Esophagus squamous epithelium (tissue), 5 donors: ENCODE data around the gene TFB1M. TPM values are rescaled to one million over a fixed set of nuclear protein-coding genes. Genes with fewer than 3 reads are reported as not detected.

Experiments used
- DNase-seq: peaks from one replicate; lab custom pipeline; 2025; lab: John Stamatoyannopoulos, UW
- H3K27ac ChIP-seq, 4 donors: fragments of 200-600 bp; sonication (generic); one replicate each; pipeline ENCODE4 v1.5.1; 2016 to 2019; ENCODE audit warnings: mild to moderate bottlenecking in 1 of 4
- H3K27me3 ChIP-seq, 4 donors: fragments of 200-600 bp; sonication (generic); 1 replicate in 3 of 4; 2 replicates in 1 of 4; pipeline versions ENCODE4 v1.5.1 to v1.6.0; 2017 to 2021; ENCODE audit warnings: antibody characterized with exemption in 1 of 4
- H3K36me3 ChIP-seq, 3 donors: fragments of 200-600 bp; sonication (generic); one replicate each; pipeline ENCODE4 v1.5.1; 2016 to 2019
- H3K4me1 ChIP-seq, 3 donors: fragments of 200-600 bp; sonication (generic); one replicate each; pipeline ENCODE4 v1.5.1; 2017 to 2019
- H3K4me3 ChIP-seq, 4 donors: fragments of 200-600 bp; sonication (generic); 1 replicate in 3 of 4; 2 replicates in 1 of 4; pipeline ENCODE4 v1.5.1; 2016 to 2019; ENCODE audit warnings: mild to moderate bottlenecking in 2 of 4, moderate library complexity in 1 of 4
- H3K9me3 ChIP-seq, 3 donors: fragments of 200-600 bp; sonication (generic); one replicate each; pipeline ENCODE4 v1.5.1; 2016 to 2019
- POLR2A ChIP-seq, 4 donors: fragments of 450-650 bp; IDR thresholded peaks; one replicate each; pipeline ENCODE4 v1.6.1; 2017; ENCODE audit warnings: antibody characterized with exemption in 4 of 4, mild to moderate bottlenecking in 4 of 4, moderate library complexity in 3 of 4
- WGBS, 2 donors: methylation state at CpG; one replicate each; pipeline ENCODE4 v1.1.5; 2018; 5-methylcytosine and 5-hydroxymethylcytosine counted together
- intact Hi-C: fragments of 100-400 bp; cut with DNase I; formaldehyde crosslinking; loops from one replicate; pipeline ENCODE4 v1.15.0; 2022
- total RNA-seq, 4 donors: library from RNA; depleted of rRNA; stranded (reverse); fragments of >200 nt; gene quantifications; one replicate each; pipeline ENCODE4 v1.1.0, GENCODE V29; 2016
- TF ChIP-seq, protein P1 (sequence below), 6 experiments: fragments of 450-650 bp in 4 of 6; fragments of 200-600 bp in 2 of 6; sonication (generic) in 2 of 6; IDR thresholded peaks; one replicate each; pipeline ENCODE4 v1.5.1; 2016 to 2019; ENCODE audit warnings: antibody characterized with exemption in 6 of 6, mild to moderate bottlenecking in 4 of 6, moderate library complexity in 4 of 6
- donor health status: DM: yes; HTN: yes; CAD: no.

The TFB1M gene
- total RNA-seq, 4 donors from 2014 or later, result 11.2 to 15.6 (median 11.4) TPM

DNA sequence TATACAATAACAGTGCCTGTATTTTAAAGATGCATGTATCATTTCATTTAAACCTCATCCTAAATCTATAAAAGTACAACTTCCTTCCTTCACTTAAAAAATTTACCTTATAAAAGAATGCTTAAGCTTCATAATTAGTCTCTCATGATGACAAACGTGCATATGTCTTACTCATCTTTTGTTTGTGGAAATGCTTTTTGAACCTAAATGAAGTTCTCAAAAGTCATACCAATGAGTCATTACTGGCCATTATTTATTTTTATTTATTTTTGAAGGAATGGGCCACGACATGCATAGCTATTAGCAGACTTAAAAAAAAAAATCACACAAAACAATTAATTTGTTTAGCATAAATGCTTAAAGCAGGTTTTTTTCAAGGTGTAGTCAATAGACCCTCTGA, 3.7 kb downstream of the TFB1M start:
- intact Hi-C loops, result no loop called here
- Histone ChIP-seq H3K27ac (peak overlapping the region in 3 of 4 donors; percentile 20 to 70 (median 38)), H3K4me1 (peaks cover 0 to 46% (median 7%) of the 10 kb centered on the region in 3 donors), H3K9me3 (no peaks in the 10 kb centered on the region), H3K36me3 (peaks cover 0 to 36% (median 0%) of the 10 kb centered on the region in 3 donors), H3K27me3 (no peaks in the 10 kb centered on the region), H3K4me3 (no peak overlapping the region)
- 15% methylated on average over 2 of the region's 2 CpGs for whole genome bisulfite sequencing, 2 donors
- TF ChIP-seq, protein P1, sequence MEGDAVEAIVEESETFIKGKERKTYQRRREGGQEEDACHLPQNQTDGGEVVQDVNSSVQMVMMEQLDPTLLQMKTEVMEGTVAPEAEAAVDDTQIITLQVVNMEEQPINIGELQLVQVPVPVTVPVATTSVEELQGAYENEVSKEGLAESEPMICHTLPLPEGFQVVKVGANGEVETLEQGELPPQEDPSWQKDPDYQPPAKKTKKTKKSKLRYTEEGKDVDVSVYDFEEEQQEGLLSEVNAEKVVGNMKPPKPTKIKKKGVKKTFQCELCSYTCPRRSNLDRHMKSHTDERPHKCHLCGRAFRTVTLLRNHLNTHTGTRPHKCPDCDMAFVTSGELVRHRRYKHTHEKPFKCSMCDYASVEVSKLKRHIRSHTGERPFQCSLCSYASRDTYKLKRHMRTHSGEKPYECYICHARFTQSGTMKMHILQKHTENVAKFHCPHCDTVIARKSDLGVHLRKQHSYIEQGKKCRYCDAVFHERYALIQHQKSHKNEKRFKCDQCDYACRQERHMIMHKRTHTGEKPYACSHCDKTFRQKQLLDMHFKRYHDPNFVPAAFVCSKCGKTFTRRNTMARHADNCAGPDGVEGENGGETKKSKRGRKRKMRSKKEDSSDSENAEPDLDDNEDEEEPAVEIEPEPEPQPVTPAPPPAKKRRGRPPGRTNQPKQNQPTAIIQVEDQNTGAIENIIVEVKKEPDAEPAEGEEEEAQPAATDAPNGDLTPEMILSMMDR (IDR thresholded peaks at IDR 0.05), result no peak
- TF ChIP-seq POLR2A (IDR thresholded peaks at IDR 0.05), result no peak
- DNase-seq, result no peak

DNA sequence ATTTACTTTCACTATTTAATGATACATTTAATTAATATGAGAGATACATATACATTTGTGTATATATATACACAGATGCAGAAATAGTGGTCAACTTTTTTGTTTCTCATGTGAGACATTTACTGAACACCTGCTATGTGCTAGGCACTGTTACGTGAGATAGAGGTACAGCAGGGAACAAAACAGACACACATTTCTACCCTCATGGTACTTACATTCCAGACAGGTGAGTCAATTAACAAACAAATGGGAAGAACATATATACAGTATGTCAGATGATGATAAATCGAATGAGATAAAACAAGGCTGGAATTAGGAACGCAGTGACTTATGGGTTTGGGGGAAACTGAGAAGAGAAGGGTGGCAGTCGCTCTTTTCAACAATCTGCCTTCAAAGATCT, 5.1 kb downstream of the TFB1M start:
- Histone ChIP-seq H3K4me3 (no peak overlapping the region), H3K4me1 (peaks cover 0 to 38% (median 7%) of the 10 kb centered on the region in 3 donors), H3K9me3 (no peaks in the 10 kb centered on the region), H3K27me3 (no peaks in the 10 kb centered on the region), H3K36me3 (peaks cover 0 to 38% (median 0%) of the 10 kb centered on the region in 3 donors), H3K27ac (no peak overlapping the region)
- DNase-seq, result no peak
- WGBS, 2 donors, result 79 to 90% methylated on average over 4 of the region's 4 CpGs
- TF ChIP-seq POLR2A (IDR thresholded peaks at IDR 0.05), result no peak
- TF ChIP-seq, protein P1 (IDR thresholded peaks at IDR 0.05), result no peak
- intact Hi-C loops, result no loop called here

- Histone ChIP-seq H3K27ac (no peak overlapping the region), H3K9me3 (no peaks in the 10 kb centered on the region), H3K4me3 (no peak overlapping the region), H3K4me1 (peaks cover 0 to 26% (median 4%) of the 10 kb centered on the region in 3 donors), H3K36me3 (peaks cover 0 to 57% (median 0%) of the 10 kb centered on the region in 3 donors), H3K27me3 (no peaks in the 10 kb centered on the region)
- intact Hi-C loops, result no loop called here
- no peak for DNase-seq
- TF ChIP-seq, protein P1 (IDR thresholded peaks at IDR 0.05), result no peak
- TF ChIP-seq POLR2A (IDR thresholded peaks at IDR 0.05), result no peak
- 68 to 100% methylated on average over 2 of the region's 2 CpGs for WGBS, 2 donors
These were observed 7.3 kb downstream of the TFB1M start for GRCh38 chr6:155306958-155307357.

GRCh38 chr6:155303361-155303870, 10.9 kb downstream of the TFB1M start:
- H3K27ac ChIP-seq, result no peak overlapping the region
- H3K36me3 ChIP-seq, result peaks cover 0 to 67% (median 0%) of the 10 kb centered on the region in 3 donors
- H3K27me3 ChIP-seq, result no peaks in the 10 kb centered on the region
- H3K9me3 ChIP-seq, result no peaks in the 10 kb centered on the region
- TF ChIP-seq, protein P1 (IDR thresholded peaks at IDR 0.05), result no peak
- TF ChIP-seq POLR2A (IDR thresholded peaks at IDR 0.05), result no peak
- DNase-seq, result no peak
- 56 to 66% methylated on average over 4 of the region's 4 CpGs for WGBS, 2 donors
- intact Hi-C loops, result no loop called here
- no peak overlapping the region for H3K4me3 ChIP-seq
- H3K4me1 ChIP-seq, result no peaks in the 10 kb centered on the region

- Histone ChIP-seq H3K27ac (no peak overlapping the region), H3K27me3 (no peaks in the 10 kb centered on the region), H3K4me3 (no peak overlapping the region), H3K36me3 (peaks cover 0 to 67% (median 0%) of the 10 kb centered on the region in 3 donors), H3K9me3 (no peaks in the 10 kb centered on the region), H3K4me1 (no peaks in the 10 kb centered on the region)
- 94 to 96% methylated on average over 2 of the region's 2 CpGs for WGBS, 2 donors
- DNase-seq, result no peak
- intact Hi-C loops, result no loop called here
- TF ChIP-seq, protein P1 (IDR thresholded peaks at IDR 0.05), result no peak
- TF ChIP-seq POLR2A (IDR thresholded peaks at IDR 0.05), result no peak
These were observed 12.4 kb downstream of the TFB1M start for GRCh38 chr6:155301867-155302266.
